HG03558 (cell line): ENCODE results near the gene CECR2.
"Not testable (repeated sequence)": the region's sequence is repeated elsewhere in the genome, so short reads cannot be mapped to it uniquely, and the experiment has no call there.

Experiments used
- ATAC-seq: cut with Tn5 transposase; IDR thresholded peaks from one replicate; pipeline ENCODE4 v1.9.1; 2021; ENCODE audit warnings: moderate number of reproducible peaks; ENCODE audit not compliant: unreplicated experiment; ENCODE audit errors: extremely low read depth

Gene CECR2

DNA sequence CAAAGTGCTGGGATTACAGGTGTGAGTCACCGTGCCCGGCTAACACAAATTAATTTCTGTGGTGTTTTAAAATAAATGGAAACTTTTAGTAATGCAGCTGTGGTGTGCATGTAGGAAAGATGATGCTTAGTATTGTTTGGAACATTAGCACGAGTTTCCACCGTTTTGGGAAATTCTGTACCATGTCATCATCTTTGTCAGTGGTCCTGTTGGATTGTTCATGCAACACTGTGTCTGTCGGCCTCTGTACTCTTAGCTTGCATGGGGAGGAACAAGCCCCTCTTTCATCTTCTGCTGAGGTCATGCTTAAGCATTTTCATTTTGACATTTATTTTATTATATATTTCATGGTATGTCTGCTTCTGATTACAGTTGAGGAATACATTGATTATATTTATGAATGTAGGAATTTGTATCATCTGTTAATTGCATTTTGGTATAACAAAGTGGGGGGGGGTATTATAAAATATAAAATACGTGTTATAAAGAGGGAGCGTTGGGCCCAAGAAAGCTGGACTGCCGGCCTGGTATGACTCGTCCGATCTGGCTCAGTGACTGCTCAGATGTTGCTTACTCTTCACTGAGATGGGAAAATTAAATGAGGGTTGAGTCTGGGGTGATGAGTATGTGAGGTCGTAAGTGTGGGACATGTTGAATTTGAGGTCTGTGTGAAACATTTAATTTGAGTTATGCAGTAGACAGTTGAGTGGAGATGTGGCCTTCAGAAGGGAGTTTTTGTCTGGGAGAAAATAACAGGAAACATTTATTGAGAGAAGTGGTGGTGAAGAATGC, 28.7 kb downstream of the CECR2 start:
- no peak for ATAC-seq

DNA sequence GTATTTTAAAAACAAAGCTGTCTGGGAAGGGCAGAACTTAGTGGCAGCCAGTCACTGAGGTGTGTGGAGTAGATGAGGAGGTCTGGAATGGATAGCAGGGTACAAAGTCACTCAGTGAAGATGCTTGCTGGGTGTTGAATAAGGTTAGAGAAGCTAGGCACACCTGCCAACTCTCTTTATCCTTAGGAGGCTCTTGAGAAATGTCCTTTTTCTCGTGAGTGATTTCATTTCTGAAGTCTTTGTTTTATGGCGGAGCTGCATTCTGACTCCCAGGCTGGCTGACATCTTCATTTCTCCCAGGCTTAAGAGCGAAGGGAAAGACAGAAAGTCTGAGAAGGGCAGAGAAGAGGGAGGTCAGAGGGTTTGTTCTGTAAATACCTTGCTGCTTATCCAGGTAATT, 31.0 kb downstream of the CECR2 start:
- ATAC-seq, result no peak

DNA sequence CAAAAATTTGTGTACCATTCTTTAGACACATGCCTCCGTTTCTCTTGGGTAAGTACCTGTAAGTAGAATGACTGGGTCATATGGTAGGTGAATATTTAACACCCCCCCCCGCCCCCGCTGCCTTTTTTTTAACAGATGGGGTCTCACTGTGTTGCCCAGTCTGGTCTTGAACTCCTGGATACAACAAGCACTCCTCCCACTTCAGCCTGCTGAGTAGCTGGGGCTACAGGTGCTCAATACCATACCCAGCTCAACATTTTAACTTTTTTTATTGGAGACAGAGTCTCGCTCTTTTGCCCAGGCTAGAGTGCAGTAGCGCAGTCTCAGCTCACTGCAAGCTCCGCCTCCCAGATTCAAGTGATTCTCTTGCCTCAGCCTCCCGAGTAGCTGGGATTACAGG, 32.5 kb downstream of the CECR2 start:
- no peak for ATAC-seq

DNA sequence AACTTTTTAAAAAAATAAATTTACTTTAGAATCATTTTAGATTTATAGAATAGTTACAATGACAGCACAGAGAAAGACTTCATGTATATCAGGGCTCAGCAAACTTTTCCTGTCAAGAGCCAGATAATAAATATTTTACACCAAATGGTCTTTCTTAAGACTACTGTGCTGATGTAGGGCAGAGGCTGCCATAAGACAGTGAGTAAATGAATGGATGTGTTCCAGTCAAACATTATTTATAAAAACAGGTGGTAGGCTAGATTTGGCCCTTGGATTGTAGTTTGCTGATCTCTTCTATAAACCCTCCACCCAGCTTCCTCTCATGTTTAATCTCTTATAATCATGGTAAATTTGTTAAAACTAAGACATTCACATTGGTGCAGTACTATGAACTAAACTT, 33.0 kb downstream of the CECR2 start:
- ATAC-seq, result no peak

DNA sequence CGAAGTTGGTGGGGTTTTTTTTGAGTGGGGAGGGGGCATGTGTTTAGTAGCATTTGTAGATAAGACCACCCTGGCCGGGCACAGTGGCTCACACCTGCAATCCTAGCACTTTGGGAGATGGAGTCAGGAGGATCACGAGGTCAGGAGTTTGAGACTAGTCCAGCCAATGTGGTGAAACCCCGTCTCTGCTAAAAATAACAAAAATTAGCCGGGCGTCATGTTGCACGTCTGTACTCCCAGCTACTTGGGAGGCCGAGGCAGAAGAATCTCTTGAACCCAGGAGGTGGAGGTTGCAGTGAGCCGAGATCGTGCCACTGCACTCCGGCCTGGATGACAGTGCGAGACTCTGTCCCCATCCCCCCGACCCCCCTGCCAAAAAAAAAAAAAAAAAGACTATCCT, 34.6 kb downstream of the CECR2 start:
- no peak for ATAC-seq

DNA sequence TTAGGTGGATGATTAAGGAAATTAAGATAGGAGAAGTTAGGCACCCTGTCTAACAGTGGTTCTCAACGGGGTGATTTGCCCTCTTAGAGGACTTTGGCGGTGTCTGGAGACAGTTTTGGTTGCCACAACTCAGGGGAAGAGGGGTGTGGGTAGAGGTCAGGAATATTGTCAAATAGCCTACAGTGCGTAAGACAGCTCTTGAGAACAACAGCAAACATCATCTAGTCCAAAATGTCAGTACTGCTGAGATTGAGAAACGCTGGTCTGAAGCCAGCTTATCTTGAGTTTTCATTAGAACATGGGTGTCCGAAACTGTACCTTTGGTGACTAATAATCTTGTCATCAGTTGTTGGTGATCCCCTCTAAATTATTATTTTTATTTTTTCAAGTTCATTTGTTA, 38.4 kb downstream of the CECR2 start:
- no peak for ATAC-seq

DNA sequence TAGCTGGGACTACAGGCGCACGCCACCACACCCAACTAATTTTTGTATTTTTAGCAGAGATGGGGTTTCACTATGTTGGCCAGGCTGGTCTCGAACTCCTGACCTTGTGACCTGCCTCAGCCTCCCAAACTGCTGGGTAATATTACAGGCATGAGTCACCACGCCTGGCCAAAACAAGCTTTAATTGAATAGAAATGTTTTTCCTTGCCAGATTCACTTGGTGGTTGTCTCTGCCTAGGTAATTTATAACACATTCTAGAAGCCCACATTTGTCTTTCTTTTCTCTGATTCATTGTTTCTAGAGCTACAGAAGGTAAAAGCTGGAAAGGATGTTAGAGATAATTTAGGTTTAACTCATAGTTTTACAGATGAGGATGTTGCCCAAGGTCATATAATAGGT, 41.3 kb downstream of the CECR2 start:
- no peak for ATAC-seq

DNA sequence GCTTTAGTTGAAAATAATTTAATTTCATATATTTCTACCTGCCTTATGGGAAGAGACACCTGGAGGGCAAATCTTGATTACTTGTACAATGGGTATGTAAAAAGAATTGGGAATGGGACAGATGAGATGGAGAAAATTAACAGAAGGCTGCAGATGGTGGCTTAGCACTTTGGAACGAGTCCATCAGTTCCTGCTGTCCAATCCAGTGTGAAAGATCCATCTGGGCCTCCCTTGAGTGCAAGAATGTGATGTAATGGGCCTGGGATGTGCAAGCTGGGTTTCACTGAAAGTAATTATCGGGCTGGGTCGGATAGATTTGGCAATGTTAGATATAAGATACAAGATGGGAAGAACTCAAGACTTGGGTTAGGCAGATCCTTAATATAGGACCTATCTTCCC, 42.0 kb downstream of the CECR2 start:
- no peak for ATAC-seq

DNA sequence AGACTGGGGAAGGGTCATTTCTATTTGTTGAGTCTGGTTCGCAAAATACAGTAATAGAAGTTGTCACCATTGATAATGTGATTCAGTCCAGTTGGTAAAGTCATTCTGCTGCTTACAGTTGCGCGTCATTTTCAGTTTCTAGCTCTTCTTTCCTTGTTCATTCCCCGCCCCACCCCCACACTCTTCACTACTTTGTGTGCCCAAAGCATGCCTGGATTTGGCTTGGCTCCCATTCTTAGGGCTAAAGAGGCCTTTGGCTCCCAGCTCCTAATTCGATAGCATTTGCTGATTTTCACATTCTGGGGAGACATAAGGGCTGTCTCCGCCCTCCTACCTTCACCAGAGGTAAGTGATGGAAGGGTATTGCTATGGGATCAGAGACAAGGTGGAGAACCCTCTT, 43.0 kb downstream of the CECR2 start:
- no peak for ATAC-seq

DNA sequence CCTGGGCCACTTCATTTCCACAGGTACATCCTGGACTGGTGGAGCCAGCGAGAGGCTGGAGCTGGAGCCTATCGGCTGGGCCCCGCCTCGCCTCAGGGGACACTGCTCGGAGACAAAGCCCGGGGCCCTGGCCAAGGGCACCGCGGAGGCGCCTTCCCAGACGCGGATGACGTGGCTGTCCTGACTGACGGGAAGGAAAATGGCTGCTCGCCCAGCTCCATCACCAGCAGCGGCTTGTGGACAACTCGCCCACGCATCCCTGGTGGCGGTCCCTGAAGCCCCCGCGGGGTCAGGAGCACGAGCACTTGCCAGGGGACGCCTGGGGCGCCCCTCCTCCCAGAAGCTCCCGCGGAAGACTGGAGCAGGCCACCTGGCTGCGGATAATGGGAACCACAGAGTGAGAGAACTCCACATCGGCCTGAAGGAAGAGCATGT, 49.6 kb downstream of the CECR2 start:
- ATAC-seq, result no peak

DNA sequence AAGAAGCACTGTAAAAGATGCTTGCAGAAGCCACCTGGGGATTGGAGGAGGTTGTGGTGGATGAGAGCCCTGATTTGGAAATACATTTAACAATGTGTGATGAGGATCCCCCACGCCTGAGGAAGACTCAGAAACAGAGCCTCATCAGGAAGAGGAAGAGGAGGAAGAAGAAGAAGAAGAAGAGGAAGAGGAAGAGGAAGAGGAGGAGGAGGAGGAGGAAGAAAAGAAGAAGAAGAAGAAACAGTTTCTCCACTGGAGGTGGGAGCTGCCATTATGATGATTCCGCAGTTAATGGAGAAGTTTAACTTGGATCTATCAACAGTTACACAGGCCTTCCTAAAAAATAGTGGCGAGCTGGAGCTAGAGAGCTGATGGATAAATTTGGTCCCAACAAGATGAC, 50.1 kb downstream of the CECR2 start:
- no peak for ATAC-seq

DNA sequence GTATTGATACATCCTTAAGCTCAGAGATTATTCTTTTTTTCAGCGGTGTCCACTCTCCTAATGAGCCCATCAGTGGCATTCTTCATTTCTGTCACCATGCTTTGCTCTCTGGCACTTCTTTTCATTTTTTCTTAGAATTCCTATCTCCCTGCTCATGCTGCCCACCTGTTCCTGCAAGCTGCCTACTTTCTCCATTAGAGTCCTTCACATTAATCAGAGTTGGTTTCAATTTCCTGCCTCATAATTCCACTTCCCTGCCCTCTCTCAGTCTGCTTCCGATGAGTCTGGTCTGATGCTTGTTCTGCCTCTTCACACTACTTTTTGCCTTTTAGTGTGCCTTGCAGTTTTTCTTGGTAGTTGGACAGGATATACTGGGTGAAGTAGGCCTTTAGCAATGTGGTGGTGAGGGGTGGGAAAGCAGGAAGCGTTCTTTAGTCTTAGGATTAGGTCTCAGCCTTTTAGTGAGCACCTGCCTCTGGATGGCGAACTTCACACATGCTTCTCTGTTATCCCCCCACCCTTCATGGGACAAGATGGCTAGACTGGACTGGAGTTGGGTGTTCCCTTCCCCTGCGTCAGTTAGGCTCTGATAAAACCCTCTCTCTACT, 53.6 kb downstream of the CECR2 start:
- ATAC-seq, result no peak

DNA sequence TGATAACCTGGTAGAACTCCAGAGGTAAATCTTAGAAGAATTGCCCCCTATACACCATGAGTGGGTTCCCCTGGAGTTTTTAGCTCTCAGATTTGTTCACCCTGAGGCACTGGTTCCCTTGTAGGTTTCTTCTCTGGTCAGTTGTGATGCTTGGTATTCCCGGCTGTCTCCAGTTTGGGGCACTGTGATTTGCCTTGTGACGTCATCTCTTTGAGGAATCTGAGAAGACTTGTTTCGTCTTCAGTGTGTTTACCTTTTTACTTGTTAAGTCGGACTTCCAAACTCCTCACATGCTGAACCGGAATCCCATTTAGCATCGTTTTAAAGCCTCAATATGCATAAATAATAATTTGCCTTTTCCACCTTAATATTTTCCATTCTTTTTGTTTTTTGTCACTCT, 54.4 kb downstream of the CECR2 start:
- ATAC-seq, result no peak

DNA sequence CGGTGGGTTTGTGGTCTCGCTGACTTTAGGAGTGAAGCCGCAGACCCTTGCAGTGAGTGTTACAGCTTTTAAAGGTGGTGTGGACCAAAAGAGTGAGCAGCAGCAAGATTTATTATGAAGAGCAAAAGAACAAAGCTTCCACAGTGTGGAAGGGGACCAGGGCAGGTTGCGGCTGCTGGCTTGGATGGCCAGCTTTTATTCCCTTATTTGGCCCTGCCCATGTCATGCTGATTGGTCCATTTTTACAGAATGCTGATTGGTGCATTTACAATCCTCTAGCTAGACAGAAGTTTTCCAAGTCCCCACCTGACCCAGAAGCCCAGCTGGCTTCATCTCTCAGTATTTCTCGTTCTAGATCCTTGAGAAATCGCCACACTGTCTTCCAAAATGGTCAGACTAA, 58.3 kb downstream of the CECR2 start:
- ATAC-seq, result not testable (repeated sequence)

DNA sequence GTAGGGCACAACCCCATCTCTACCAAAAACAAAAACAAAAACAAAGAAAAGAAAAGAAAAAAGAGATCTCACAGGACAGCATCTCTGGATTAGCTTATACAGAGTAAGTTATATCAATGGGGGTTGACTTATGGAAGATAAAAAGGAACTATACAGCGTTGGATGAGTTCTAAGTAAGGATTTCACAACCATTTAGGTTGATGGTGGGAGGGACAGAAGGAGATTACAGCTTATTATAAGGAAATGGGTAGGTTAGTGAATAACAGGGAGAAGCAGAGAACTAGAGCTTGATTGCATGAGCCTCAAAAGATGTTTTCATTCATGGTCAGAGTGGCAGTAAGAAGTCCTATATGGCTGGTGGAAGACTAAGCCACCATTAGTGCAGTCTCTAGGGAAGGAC, 60.3 kb downstream of the CECR2 start:
- no peak for ATAC-seq

DNA sequence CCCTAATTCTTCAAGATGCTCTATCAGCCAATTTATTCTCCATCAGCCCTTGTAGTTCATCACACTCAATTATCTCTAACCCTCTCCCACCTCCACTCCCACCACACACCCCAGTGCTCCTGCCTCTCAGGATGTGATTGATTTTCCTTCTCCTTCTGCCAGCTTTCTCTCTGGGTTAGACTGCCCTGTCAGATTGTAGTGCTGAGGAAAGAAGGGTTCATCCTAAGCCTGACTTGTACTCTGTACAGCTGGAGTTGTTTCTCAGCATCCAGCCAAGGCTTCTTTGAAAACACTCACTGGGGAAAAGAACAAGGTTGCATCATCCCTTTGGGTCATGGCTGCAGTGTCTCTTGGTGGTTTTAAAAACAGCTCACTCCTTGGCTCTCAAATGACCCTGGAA, 61.2 kb downstream of the CECR2 start:
- no peak for ATAC-seq

DNA sequence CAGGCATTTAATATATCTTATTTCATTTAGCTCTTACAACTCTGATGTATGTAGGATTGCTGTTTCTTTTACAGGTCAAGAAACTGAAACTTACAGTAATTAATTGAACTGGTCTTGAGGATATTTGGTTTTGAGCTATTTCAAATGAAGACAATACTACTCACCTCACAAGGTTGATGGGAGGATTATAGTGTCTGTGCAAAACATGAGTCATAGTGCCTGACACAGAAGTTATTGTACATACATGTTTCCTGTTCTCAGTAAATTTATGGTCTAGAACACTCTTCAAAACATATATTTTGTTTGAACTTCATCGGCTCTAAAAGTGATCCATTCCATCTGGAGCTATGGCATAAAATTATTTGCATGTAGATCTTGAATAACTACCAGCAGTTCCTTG, 61.9 kb downstream of the CECR2 start:
- no peak for ATAC-seq

DNA sequence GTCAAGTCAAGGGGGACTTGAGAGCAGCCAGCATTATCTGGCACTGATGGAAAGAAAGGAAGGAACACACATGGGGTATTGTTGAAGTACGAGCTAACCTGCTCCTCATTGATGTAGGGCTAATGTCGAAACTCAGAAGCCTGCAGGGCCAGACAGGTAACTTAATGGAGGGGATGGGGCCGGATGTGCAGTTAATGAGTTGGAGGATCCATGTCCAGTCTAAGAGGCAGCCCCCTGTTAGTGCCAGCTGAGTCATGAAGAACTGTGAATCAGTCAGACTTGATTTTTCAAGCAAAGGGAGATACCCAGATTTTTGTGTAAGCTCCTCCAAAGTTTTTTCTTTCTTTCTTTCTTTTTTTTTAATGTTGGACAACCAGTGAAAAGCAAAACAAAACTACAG, 65.6 kb downstream of the CECR2 start:
- ATAC-seq, result no peak

DNA sequence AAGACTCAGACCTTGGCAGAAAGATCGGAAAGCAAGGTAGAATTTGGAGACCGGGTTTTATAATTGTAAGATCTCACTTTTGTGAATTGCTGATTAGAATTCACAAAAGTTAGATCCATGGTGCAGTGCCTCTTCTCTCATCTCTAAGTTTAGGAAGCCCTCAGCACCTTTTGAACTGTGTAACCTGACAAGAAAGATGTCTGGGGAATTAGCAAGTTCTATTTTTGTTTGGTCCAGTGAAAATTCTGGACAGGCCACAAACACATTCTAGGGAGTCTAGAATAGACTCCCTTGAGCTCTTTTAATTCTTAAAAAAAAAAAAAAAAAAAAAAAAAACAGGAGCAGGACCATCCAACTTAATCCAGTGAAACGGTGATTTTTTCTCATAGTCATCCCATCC, 66.1 kb downstream of the CECR2 start:
- ATAC-seq, result no peak

DNA sequence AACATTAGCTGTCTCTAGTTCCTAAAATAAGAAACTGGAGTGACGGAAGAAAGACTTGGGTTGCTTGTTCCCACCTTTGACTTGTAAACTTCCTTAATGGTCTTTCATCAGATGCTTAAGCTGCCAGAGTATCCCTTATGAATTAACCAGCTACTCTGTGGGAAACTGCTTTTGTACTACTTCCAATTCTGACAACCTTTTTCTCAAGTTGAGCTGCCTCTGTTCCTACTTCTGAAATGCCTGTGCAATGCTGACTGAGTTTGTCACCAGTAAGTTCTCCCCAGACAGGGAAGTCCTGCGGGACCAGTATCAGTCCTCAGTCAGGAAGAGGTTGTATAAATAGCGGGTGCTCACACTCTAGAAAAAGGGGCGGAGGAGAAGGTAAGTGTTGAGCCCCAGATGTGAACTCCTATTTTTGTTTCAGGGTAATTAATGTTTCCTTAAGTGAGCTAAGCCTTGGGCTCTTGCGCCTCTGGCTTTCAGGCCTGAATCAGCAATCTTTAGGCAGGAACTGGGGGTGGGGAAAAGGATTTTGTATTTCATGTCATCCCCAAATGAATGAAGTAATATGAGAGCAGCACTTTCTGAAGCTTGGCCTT, 67.2 kb downstream of the CECR2 start:
- no peak for ATAC-seq

DNA sequence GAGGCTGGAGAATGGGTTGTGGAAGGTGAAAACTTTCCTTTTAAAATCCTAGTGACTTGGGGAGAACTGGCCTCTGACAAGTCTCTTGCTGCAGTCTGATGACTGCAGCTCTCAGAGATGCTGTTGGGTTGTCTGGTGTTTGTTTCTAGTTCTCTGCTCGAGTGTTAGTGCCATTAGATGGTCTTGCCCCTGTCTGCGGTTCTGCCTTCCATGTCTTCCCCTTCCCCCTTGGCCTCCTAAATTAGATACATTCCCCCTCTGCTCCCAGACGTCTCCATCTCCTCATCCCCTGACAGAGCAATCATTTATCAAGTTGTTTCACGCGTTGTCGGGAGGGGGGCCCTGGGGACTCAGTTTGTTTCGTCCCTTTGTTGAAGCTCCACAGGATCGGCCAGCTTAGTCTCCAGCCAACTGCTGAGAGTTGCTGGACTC, 67.7 kb downstream of the CECR2 start:
- no peak for ATAC-seq

DNA sequence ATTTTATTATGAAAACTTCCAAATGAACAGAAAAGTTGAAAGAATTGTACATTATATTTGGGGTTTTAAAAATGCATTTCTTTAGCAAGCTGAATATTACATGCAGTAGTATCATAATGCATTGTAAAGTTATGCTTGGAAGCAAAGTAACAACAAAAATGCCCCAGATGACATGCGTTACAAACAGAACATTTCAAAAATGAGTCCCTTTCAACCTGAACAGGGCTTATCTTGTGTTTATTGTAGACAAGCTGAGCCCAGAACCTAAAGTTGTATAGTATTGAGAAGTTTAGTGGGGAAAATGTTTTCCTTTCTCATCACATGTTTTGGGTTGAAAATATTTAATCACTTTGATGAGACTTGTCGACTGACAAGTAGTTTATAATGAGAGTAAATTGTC, 68.8 kb downstream of the CECR2 start:
- ATAC-seq, result no peak
